SH-SY5Y (cell line): Measurements from ENCODE around the gene SFTPD.

Source experiments
- GATA2 ChIP-seq: IDR thresholded peaks from 2 replicates; pipeline ENCODE4 v1.6.1; 2011; ENCODE audit warnings: mild to moderate bottlenecking, low read depth, low read length
- GATA3 ChIP-seq: IDR thresholded peaks from 2 replicates; pipeline ENCODE4 v1.6.1; 2011; ENCODE audit warnings: low read depth, mild to moderate bottlenecking, low read length, moderate library complexity

- TF ChIP-seq GATA2 (no peak), GATA3 (no peak)
These were observed 23.3 kb downstream of the SFTPD start for GRCh38 chr10:79925614-79926013.
